ENCODE measurements around the gene TMC5.

- TF ChIP-seq CTCF (IDR thresholded peaks at IDR 0.05; ENCODE audit: low read depth, low read length, missing input control) (no peak), TAF1 (conservative IDR thresholded peaks at IDR 0.05) (no peak), EGR1 (IDR thresholded peaks at IDR 0.05; ENCODE audit: low read depth in 2 of 2) (no peak), HNF4A (conservative IDR thresholded peaks at IDR 0.05) (no peak), RAD21 (IDR thresholded peaks at IDR 0.05) (no peak), REST (IDR thresholded peaks at IDR 0.05) (no peak), YY1 (IDR thresholded peaks at IDR 0.05) (no peak), JUND (IDR thresholded peaks at IDR 0.05) (no peak), NR2F2 (IDR thresholded peaks at IDR 0.05) (no peak), SP1 (IDR thresholded peaks at IDR 0.05) (no peak)
Observed at GRCh38 chr16:19520861-19521331, 103.2 kb downstream of the TMC5 start.

Measured in liver (tissue), 3 donors.